H9 (cell line): ENCODE data around the gene LAMB1. TPM values are rescaled to one million over a fixed set of nuclear protein-coding genes. Genes with fewer than 3 reads are reported as not detected.

Experiments
- DNase-seq: peaks from one replicate; pipeline ENCODE4 v3.0.0-alpha.2; 2017
- H2AFZ ChIP-seq: one replicate; pipeline ENCODE4 v1.6.1; 2013; ENCODE audit warnings: mild to moderate bottlenecking, low read length, control low read depth, moderate library complexity
- H2AK5ac ChIP-seq: 2 replicates; pipeline ENCODE4 v1.6.1; 2013; ENCODE audit warnings: low read length, control low read depth, mixed read lengths; ENCODE audit not compliant: insufficient read length
- H2BK120ac ChIP-seq: one replicate; pipeline ENCODE4 v1.6.1; 2013; ENCODE audit warnings: low read depth, mild to moderate bottlenecking, low read length, control low read depth, inconsistent platforms; ENCODE audit not compliant: poor library complexity, severe bottlenecking
- H2BK12ac ChIP-seq: 2 replicates; pipeline ENCODE4 v1.6.1; 2013; ENCODE audit warnings: low read length, control low read depth, mixed read lengths, low read depth; ENCODE audit not compliant: insufficient read length
- H2BK15ac ChIP-seq: 2 replicates; pipeline ENCODE4 v1.6.1; 2013; ENCODE audit warnings: low read depth, low read length, control low read depth
- H2BK20ac ChIP-seq: one replicate; pipeline ENCODE4 v1.6.1; 2013; ENCODE audit warnings: low read depth, mild to moderate bottlenecking, low read length, control low read depth, inconsistent platforms; ENCODE audit not compliant: poor library complexity, severe bottlenecking
- H2BK5ac ChIP-seq: 2 replicates; pipeline ENCODE4 v1.6.1; 2013; ENCODE audit warnings: low read length, control low read depth, mixed read lengths; ENCODE audit not compliant: insufficient read length
- H3K14ac ChIP-seq: 2 replicates; pipeline ENCODE4 v1.6.1; 2013; ENCODE audit warnings: low read length, control low read depth; ENCODE audit not compliant: insufficient read depth
- H3K18ac ChIP-seq: 2 replicates; pipeline ENCODE4 v1.6.1; 2013; ENCODE audit warnings: low read depth, mild to moderate bottlenecking, mixed read lengths, low read length, control low read depth; ENCODE audit not compliant: insufficient read length
- H3K23ac ChIP-seq: 2 replicates; pipeline ENCODE4 v1.6.1; 2013; ENCODE audit warnings: low read length, control low read depth, mixed read lengths, low read depth; ENCODE audit not compliant: insufficient read length
- H3K23me2 ChIP-seq: 2 replicates; pipeline ENCODE4 v1.6.1; 2013; ENCODE audit warnings: low read depth, mild to moderate bottlenecking, mixed read lengths, low read length, control low read depth; ENCODE audit not compliant: insufficient read length, poor library complexity, severe bottlenecking
- H3K27ac ChIP-seq: 2 replicates; pipeline ENCODE4 v1.5.1; 2013; ENCODE audit warnings: low read length, control low read depth, mixed read lengths, low read depth; ENCODE audit not compliant: insufficient read length
- H3K27me3 ChIP-seq: 2 replicates; pipeline ENCODE4 v1.6.1; 2013; ENCODE audit warnings: low read length, control low read depth, inconsistent platforms; ENCODE audit not compliant: insufficient read depth
- H3K4ac ChIP-seq: 2 replicates; pipeline ENCODE4 v1.6.1; 2013; ENCODE audit warnings: low read depth, mild to moderate bottlenecking, control low read depth, inconsistent platforms, low read length, moderate library complexity
- H3K4me1 ChIP-seq: 2 replicates; pipeline ENCODE4 v1.6.1; 2013; ENCODE audit warnings: low read length, control low read depth, inconsistent platforms; ENCODE audit not compliant: insufficient read depth
- H3K4me2 ChIP-seq: 2 replicates; pipeline ENCODE4 v1.6.1; 2013; ENCODE audit warnings: low read length, control low read depth, mixed read lengths; ENCODE audit not compliant: insufficient read length, insufficient read depth
- H3K56ac ChIP-seq: 2 replicates; pipeline ENCODE4 v1.6.1; 2013; ENCODE audit warnings: low read depth, mild to moderate bottlenecking, mixed read lengths, low read length, control low read depth; ENCODE audit not compliant: insufficient read length
- H3K79me1 ChIP-seq: 2 replicates; pipeline ENCODE4 v1.6.1; 2013; ENCODE audit warnings: low read depth, mild to moderate bottlenecking, moderate library complexity, low read length, control low read depth, inconsistent platforms; ENCODE audit not compliant: insufficient read depth, poor library complexity, severe bottlenecking
- H3K79me2 ChIP-seq: 2 replicates; pipeline ENCODE4 v1.6.1; 2013; ENCODE audit warnings: low read length, control low read depth, inconsistent platforms; ENCODE audit not compliant: insufficient read depth
- H3K9ac ChIP-seq: 2 replicates; pipeline ENCODE4 v1.6.1; 2013; ENCODE audit warnings: low read length, control low read depth, mixed read lengths; ENCODE audit not compliant: insufficient read length; ENCODE audit errors: extremely low read depth
- H3K9me3 ChIP-seq: one replicate; pipeline ENCODE4 v1.6.1; 2013; ENCODE audit warnings: low read depth, low read length, inconsistent platforms; ENCODE audit not compliant: control insufficient read depth
- H3T11ph ChIP-seq: one replicate; pipeline ENCODE4 v1.6.1; 2013; ENCODE audit warnings: mild to moderate bottlenecking, low read length, control low read depth, inconsistent platforms
- H4K20me1 ChIP-seq: one replicate; pipeline ENCODE4 v1.6.1; 2013; ENCODE audit not compliant: control insufficient read depth, insufficient read length, insufficient read depth
- H4K5ac ChIP-seq: 2 replicates; pipeline ENCODE4 v1.6.1; 2013; ENCODE audit warnings: low read depth, mild to moderate bottlenecking, mixed read lengths, low read length, control low read depth; ENCODE audit not compliant: insufficient read length
- H4K8ac ChIP-seq: replicated peaks from 2 replicates; pipeline ENCODE4 v1.6.1; 2013; ENCODE audit warnings: low read length, control low read depth, mixed read lengths, low read depth; ENCODE audit not compliant: insufficient read length
- H4K91ac ChIP-seq: 2 replicates; pipeline ENCODE4 v1.6.1; 2013; ENCODE audit warnings: low read depth, mild to moderate bottlenecking, moderate library complexity, mixed read lengths, low read length, control low read depth; ENCODE audit not compliant: insufficient read length
- H3K27ac Mint-ChIP-seq, 3 experiments: 2 replicates in 2 of 3; 3 replicates in 1 of 3; pipeline ENCODE4 v1.8.0; 2020 to 2021; ENCODE audit warnings: mixed read lengths in 3 of 3, mild to moderate bottlenecking in 1 of 3, moderate library complexity in 1 of 3
- H3K27me3 Mint-ChIP-seq: 2 replicates; pipeline ENCODE4 v1.8.0; 2021; ENCODE audit warnings: low read depth, mild to moderate bottlenecking, moderate library complexity, mixed read lengths
- H3K36me3 Mint-ChIP-seq, 3 experiments: 2 replicates in 2 of 3; 3 replicates in 1 of 3; pipeline ENCODE4 v1.8.0; 2020 to 2021; ENCODE audit warnings: low read depth in 3 of 3, mixed read lengths in 3 of 3; ENCODE audit not compliant: insufficient read depth in 1 of 3
- H3K4me1 Mint-ChIP-seq, 2 experiments: 2 replicates each; pipeline ENCODE4 v1.8.0; 2020; ENCODE audit warnings: mixed read lengths in 2 of 2
- H3K4me3 Mint-ChIP-seq, 2 experiments: 2 replicates in 1 of 2; 3 replicates in 1 of 2; pipeline ENCODE4 v1.8.0; 2020 to 2021; ENCODE audit warnings: mild to moderate bottlenecking in 2 of 2, mixed read lengths in 2 of 2, moderate library complexity in 1 of 2
- H3K9me3 Mint-ChIP-seq, 2 experiments: 2 replicates in 1 of 2; 3 replicates in 1 of 2; pipeline ENCODE4 v1.8.0; 2020; ENCODE audit warnings: mild to moderate bottlenecking in 2 of 2, mixed read lengths in 2 of 2, moderate library complexity in 1 of 2
- CTCF ChIP-seq: fragments of 200-600 bp; sonication (generic); conservative IDR thresholded peaks from 3 replicates; pipeline ENCODE4 v1.8.0; 2021; ENCODE audit warnings: antibody characterized with exemption, mild to moderate bottlenecking
- WGBS: extraction: QIAGEN DNeasy Blood & Tissue Kit; methylation state at CpG from one replicate; pipeline ENCODE4 v1.1.7; 2013; ENCODE audit warnings: missing lambda C conversion rate, low lambda C conversion rate, mixed read lengths; ENCODE audit not compliant: insufficient read length; ENCODE audit errors: extremely low coverage; 5-methylcytosine and 5-hydroxymethylcytosine counted together
- total RNA-seq: library from RNA; stranded (reverse); gene quantifications from 2 replicates; pipeline ENCODE4 v1.2.1, GENCODE V29; 2021

LAMB1 gene
- total RNA-seq, 1 experiment from 2014 or later = 75.8 TPM

- no peaks in the 10 kb centered on the region for H3K79me2 ChIP-seq
- no peak overlapping the region for H3K4me2 ChIP-seq
- no peak overlapping the region; the same call in 1 of the 2 replicates for H3K14ac ChIP-seq
- H3K36me3 Mint-ChIP-seq = peaks cover 35 to 83% (median 71%) of the 10 kb centered on the region in 3 experiments; a peak in 6 of 7 replicates
- no peak overlapping the region for H4K91ac ChIP-seq
- H3T11ph ChIP-seq = no peak overlapping the region
- no peaks in the 10 kb centered on the region for H3K9me3 Mint-ChIP-seq
- H3K27ac Mint-ChIP-seq = peak overlapping the region; percentile 36 to 94 (median 46); a peak in 6 of 7 replicates
- no peaks in the 10 kb centered on the region for H4K20me1 ChIP-seq
- no CpG with 5 or more reads among the region's 10 CpGs for WGBS
- H2BK20ac ChIP-seq = no peak overlapping the region
- peaks cover 12% of the 10 kb centered on the region; the same call in 1 of the 2 replicates for H3K4me1 ChIP-seq
- no peaks in the 10 kb centered on the region for H3K23me2 ChIP-seq
- DNase-seq = no peak
- no peak overlapping the region for H3K56ac ChIP-seq
- no peak overlapping the region for H2BK12ac ChIP-seq
- TF ChIP-seq CTCF = no peak
- no peaks in the 10 kb centered on the region for H3K27me3 Mint-ChIP-seq
- H3K4ac ChIP-seq = no peak overlapping the region
- H3K9ac ChIP-seq = no peak overlapping the region
- H2AK5ac ChIP-seq = no peak overlapping the region
- peaks cover 21 to 31% of the 10 kb centered on the region in 2 experiments for H3K4me1 Mint-ChIP-seq
- no peaks in the 10 kb centered on the region for H3K9me3 ChIP-seq
- no peaks in the 10 kb centered on the region for H3K27me3 ChIP-seq
- no peak overlapping the region for H4K8ac ChIP-seq
- no peak overlapping the region for H2BK15ac ChIP-seq
- no peak overlapping the region for H3K27ac ChIP-seq
- H3K23ac ChIP-seq = no peak overlapping the region
- H3K4me3 Mint-ChIP-seq = no peak overlapping the region; a peak in 1 of 5 replicates
- H2BK5ac ChIP-seq = no peak overlapping the region
- no peak overlapping the region for H4K5ac ChIP-seq
- no peaks in the 10 kb centered on the region for H3K79me1 ChIP-seq
- no peak overlapping the region for H3K18ac ChIP-seq
- no peak overlapping the region for H2AFZ ChIP-seq
- no peak overlapping the region for H2BK120ac ChIP-seq
Observed at GRCh38 chr7:107959527-107959898, 43.4 kb downstream of the LAMB1 start.
